IPS-NIHi11 (cell line): ENCODE measurements around the gene TBX1.
A peak's percentile ranks its signal among the peaks of the same experiment; 100 is the strongest.
"Not testable (repeated sequence)": the region's sequence is repeated elsewhere in the genome, so short reads cannot be mapped to it uniquely, and the experiment has no call there.

ENCODE experiments used
- DNase-seq: peaks from one replicate; pipeline ENCODE4 v3.0.0; 2012; ENCODE audit warnings: mixed read lengths, low spot score

The TBX1 gene

GRCh38 chr22:19784384-19785175, 24.0 kb downstream of the TBX1 start:
- peak; percentile 60 for DNase-seq

GRCh38 chr22:19785461-19786263, 25.1 kb downstream of the TBX1 start:
- DNase-seq: no peak

GRCh38 chr22:19786264-19786585, 25.6 kb downstream of the TBX1 start:
- DNase-seq: no peak

GRCh38 chr22:19786959-19787848, 26.6 kb downstream of the TBX1 start:
- no peak for DNase-seq

GRCh38 chr22:19787849-19788141, 27.2 kb downstream of the TBX1 start:
- no peak for DNase-seq

- no peak for DNase-seq
Measured at GRCh38 chr22:19788661-19789225, 28.2 kb downstream of the TBX1 start.

- no peak for DNase-seq
Measured at GRCh38 chr22:19789406-19789805, 28.8 kb downstream of the TBX1 start.

GRCh38 chr22:19789828-19790227, 29.2 kb downstream of the TBX1 start:
- no peak for DNase-seq

GRCh38 chr22:19791243-19791642, 30.7 kb downstream of the TBX1 start:
- DNase-seq: no peak

- DNase-seq: no peak
Measured at GRCh38 chr22:19791894-19792293, 31.3 kb downstream of the TBX1 start.

- DNase-seq: not testable (repeated sequence)
Measured at GRCh38 chr22:19792383-19792896, 31.9 kb downstream of the TBX1 start.

GRCh38 chr22:19793161-19793560, 32.6 kb downstream of the TBX1 start:
- DNase-seq: no peak

- DNase-seq: no peak
Measured at GRCh38 chr22:19793661-19794310, 33.2 kb downstream of the TBX1 start.

GRCh38 chr22:19795617-19796008, 35.0 kb downstream of the TBX1 start:
- DNase-seq: no peak

- DNase-seq: no peak
Measured at GRCh38 chr22:19796160-19796559, 35.6 kb downstream of the TBX1 start.

- no peak for DNase-seq
Measured at GRCh38 chr22:19797086-19798002, 36.8 kb downstream of the TBX1 start.

- no peak for DNase-seq
Measured at GRCh38 chr22:19798003-19798665, 37.6 kb downstream of the TBX1 start.

- DNase-seq: no peak
Measured at GRCh38 chr22:19798891-19799293, 38.3 kb downstream of the TBX1 start.

- no peak for DNase-seq
Measured at GRCh38 chr22:19799322-19800190, 39.0 kb downstream of the TBX1 start.
